Stimulated activated CD4-positive, alpha-beta T cell treated with anti-CD3 and anti-CD28 coated beads, Interleukin-15, amount 100 ng/mL, for 24 hours (primary cell): ENCODE data around the gene TMIGD1.
"Not testable (repeated sequence)": the region's sequence is repeated elsewhere in the genome, so short reads cannot be mapped to it uniquely, and the experiment has no call there.

Experiments
- DNase-seq: peaks from one replicate; pipeline ENCODE4 v3.0.0-alpha.2; 2020

TMIGD1 gene

GRCh38 chr17:30358055-30358760 lies 24.4 kb upstream of the TMIGD1 start:
- DNase-seq: no peak

GRCh38 chr17:30357476-30357875 lies 23.6 kb upstream of the TMIGD1 start:
- no peak for DNase-seq

GRCh38 chr17:30354701-30355100 lies 20.8 kb upstream of the TMIGD1 start:
- no peak for DNase-seq

GRCh38 chr17:30352240-30352814 lies 18.5 kb upstream of the TMIGD1 start:
- no peak for DNase-seq

DNA sequence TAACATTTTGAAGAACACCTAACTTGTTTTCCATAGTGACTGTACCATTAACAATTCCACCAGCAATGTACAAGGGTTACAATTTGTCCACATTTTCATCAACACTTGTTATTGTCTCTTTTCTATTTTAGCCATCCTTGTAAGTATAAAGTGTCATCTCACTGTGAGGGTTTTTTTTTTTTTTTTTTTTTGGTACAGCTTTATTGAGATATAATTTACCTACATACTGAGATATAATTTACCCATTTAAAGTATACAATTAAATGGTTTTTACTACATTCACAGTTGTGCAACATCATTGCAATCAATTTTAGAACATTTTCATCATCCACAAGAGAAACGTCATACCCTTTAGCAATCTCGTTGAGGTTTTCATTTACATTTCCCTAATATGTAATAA lies 17.9 kb upstream of the TMIGD1 start:
- no peak for DNase-seq

- not testable (repeated sequence) for DNase-seq
Observed at GRCh38 chr17:30351263-30351662, 17.4 kb upstream of the TMIGD1 start.

- no peak for DNase-seq
Observed at GRCh38 chr17:30349252-30349651, 15.4 kb upstream of the TMIGD1 start.

DNA sequence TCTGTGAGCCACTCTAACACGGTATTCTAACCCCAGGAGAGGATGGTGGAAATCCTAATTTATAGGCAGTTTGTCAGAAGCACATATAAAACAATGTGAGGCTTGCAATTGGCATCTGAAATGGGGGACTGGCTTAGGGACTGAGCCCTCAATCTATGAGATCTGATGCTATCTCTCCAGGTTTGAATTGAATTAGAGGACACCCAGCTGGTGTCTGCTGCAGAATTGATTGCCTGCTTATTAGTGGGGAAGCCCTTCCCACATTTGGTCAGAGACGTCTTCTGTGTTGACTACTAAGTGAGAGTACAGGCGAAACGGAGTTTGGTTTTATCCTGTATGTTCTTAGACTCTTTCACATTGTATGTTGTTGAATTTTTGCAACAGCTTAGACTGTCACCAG lies 13.6 kb upstream of the TMIGD1 start:
- no peak for DNase-seq

- no peak for DNase-seq
Observed at GRCh38 chr17:30346221-30346795, 12.5 kb upstream of the TMIGD1 start.

DNA sequence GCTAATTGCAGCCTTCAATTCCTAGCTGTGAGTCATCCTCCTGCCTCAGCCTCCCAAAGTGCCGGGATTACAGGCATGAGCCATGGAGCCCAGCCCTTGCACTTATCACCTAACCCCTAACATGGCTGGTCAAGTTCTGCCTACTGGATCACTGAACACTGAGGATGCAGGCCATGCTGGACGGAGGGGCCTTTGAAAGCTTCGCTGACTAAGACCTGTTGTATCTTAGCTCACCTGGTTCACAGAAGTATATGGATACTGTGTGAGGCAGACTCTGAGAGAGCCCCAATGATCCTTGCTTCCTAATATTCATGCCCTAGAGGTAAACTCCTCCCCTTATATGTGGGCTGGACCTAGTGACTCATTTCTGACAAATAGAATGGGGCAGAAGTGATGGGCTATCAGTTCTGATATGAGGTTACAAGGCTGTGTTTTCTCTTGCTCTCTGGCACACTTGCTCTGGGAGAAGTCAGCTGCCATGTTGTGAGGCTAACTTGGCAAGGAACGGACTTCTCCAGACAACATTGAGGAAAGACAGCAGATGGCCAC lies 11.7 kb upstream of the TMIGD1 start:
- peak; percentile 51 for DNase-seq

GRCh38 chr17:30345089-30345433 lies 11.2 kb upstream of the TMIGD1 start:
- no peak for DNase-seq

DNA sequence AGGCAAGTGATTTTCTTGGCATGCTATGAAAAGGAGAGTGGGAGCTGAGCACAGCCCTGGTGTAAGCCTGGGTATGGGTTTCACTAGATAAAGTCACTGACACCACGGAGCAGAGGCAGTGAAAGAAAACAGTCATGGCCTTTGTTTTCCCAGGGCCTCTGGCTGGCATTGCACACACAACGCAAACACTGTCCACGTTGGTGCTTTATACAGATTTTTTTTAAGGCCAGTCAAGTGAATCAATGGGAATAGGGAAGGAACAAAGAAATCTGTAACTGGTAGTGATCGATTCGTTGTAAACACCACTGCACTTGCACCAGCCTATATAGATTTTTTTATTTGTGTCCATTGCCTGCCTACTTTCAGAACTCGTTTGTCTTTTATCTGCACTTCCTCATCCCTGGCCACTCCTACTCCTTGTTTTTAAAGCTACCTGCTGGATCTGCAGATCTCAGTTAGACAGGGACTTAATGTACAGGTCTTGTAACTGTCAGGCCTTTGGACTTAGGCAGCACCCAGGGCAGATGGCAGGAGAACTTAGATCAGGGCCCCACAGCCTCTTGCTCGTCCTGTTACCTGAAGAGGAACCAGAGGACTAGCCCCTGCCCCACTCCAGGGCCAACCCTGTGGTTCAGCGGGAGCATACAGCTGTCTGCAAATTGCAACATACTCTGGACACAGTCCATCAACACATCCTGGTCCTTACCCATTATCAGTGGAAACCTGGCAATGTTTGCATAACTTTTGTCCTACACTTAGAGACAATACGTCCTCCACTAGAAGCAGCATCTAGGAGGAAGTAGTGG lies 10.6 kb upstream of the TMIGD1 start:
- DNase-seq: no peak

- DNase-seq: no peak
Observed at GRCh38 chr17:30343796-30344195, 9.9 kb upstream of the TMIGD1 start.

GRCh38 chr17:30343244-30343643 lies 9.4 kb upstream of the TMIGD1 start:
- DNase-seq: not testable (repeated sequence)

DNA sequence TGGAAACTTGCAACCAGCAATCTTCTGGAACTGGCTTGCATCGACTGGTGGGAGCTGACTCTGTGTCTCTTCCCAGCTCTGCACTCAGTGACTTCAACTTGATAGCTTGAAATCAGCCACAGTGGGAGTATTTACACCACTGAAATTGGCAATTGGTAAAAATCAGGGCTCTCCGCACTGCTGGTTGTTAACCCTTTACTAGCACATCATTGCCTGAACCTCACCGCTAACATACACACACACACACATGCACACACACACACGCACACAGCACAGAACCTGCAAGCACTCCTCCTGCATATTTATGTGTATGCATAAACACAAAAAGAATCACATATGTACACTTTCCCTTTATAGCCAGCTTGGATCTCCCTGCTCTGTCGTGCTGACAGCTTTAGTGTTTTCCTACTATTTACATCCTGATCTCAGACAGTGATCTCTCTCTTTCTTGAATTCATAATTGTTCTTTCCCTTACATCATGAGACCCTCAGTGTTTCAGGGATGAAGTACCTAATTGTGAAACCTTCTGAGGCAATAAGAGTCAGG lies 7.9 kb upstream of the TMIGD1 start:
- no peak for DNase-seq

GRCh38 chr17:30340801-30341356 lies 7.0 kb upstream of the TMIGD1 start:
- no peak for DNase-seq

- no peak for DNase-seq
Observed at GRCh38 chr17:30339086-30339485, 5.2 kb upstream of the TMIGD1 start.

DNA sequence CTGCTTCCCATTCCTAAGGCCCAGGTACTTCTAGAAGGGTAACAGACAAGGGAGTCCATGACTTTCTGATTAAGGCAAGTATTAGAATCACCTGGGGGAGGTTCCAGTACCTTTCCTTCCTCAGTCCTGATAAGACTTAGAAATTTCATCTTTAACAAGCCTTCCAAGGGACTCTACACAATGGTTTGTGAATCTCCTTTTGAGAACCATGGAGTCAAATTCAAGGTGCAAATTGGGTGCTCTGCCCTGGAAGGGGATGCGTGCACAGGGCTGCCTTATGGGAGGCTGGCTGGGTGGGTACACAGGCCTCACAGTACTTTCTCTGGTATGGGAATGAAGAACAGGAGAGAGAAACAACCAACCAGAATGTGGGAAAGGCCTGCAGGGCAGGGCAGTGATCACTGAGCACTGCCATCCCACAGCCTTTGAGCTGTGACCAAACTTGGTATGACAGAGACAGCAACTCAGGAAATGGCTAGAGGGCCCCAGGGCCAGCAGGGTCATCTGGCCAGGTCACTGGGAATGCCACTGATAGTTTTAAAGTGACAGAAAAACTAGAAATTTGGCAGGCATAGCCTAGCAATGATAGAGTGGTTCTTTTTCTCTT lies 3.6 kb upstream of the TMIGD1 start:
- DNase-seq: no peak

- peak; percentile 77 for DNase-seq
Observed at GRCh38 chr17:30336369-30337171, 2.7 kb upstream of the TMIGD1 start.

DNA sequence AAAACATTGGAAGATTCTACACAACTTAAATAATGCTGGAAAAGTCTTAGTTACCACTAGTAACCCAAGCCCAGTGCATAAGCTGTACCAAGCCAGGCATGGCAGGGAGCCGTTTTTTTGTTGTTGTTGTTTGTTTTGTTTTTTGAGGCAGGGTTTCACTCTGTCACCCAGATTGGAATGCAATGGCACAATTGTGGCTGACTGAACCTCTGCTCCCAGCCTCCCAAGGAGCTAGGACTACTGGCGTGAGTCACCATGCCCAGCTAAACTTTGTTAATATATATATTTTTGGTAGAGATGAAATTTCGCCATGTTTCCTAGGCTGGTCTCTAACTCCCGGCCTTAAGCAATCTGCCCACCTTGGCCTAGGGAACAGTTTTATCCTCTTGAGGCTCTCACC lies 564 bp upstream of the TMIGD1 start:
- DNase-seq: no peak

DNA sequence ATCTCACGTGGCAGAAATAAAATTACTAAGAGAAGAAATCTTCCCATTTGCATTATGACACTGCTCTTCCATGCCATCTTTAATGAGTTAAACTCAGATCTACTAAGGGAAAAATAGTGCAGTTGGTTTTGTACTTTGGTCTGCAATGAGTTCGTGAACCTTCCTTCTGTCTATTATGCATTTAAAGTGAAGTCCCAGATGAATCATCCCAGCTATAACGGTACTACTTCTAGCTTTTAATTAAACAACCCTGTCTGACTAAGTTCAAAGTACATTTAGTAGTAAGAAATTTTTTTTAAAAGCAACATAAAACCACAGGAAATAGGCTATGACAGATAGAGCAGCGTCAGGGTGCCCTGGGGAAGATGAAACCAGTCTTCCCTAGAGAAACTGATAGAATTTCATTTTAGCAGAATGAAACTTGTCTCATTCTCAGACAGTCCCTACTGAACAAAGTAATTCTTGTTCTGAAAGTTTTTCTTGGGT lies 1.8 kb downstream of the TMIGD1 start:
- DNase-seq: peak; percentile 70
